Immature natural killer cell (primary cell): ENCODE results near the gene AMY1B. TPM values are rescaled to one million over a fixed set of nuclear protein-coding genes. Genes with fewer than 3 reads are reported as not detected.
"Not testable (repeated sequence)": the region's sequence is repeated elsewhere in the genome, so short reads cannot be mapped to it uniquely, and the experiment has no call there.

Experiments
- DNase-seq, 3 donors: peaks; one replicate each; pipeline ENCODE4 v3.0.0; 2022; ENCODE audit warnings: mixed read lengths in 1 of 3
- H3K27ac Mint-ChIP-seq, 6 donors: one replicate each; pipeline ENCODE4 v1.8.0; 2020; ENCODE audit warnings: mixed read lengths in 6 of 6, mild to moderate bottlenecking in 5 of 6, inconsistent platforms in 4 of 6, moderate library complexity in 3 of 6
- H3K27me3 Mint-ChIP-seq, 3 donors: one replicate each; pipeline ENCODE4 v1.8.0; 2020 to 2021; ENCODE audit warnings: low read depth in 3 of 3, mild to moderate bottlenecking in 3 of 3, mixed read lengths in 3 of 3, moderate library complexity in 3 of 3, inconsistent platforms in 1 of 3
- H3K36me3 Mint-ChIP-seq, 3 donors: one replicate each; pipeline ENCODE4 v1.8.0; 2020; ENCODE audit warnings: mixed read lengths in 3 of 3, inconsistent platforms in 2 of 3, mild to moderate bottlenecking in 2 of 3
- H3K4me1 Mint-ChIP-seq, 2 donors: one replicate each; pipeline ENCODE4 v1.8.0; 2020; ENCODE audit warnings: inconsistent platforms in 2 of 2, mild to moderate bottlenecking in 2 of 2, mixed read lengths in 2 of 2, moderate library complexity in 1 of 2
- H3K4me3 Mint-ChIP-seq, 5 donors: one replicate each; pipeline ENCODE4 v1.8.0; 2020; ENCODE audit warnings: mild to moderate bottlenecking in 5 of 5, mixed read lengths in 5 of 5, inconsistent platforms in 3 of 5, moderate library complexity in 3 of 5
- H3K9me3 Mint-ChIP-seq, 6 donors: one replicate each; pipeline ENCODE4 v1.8.0; 2020; ENCODE audit warnings: mild to moderate bottlenecking in 6 of 6, mixed read lengths in 6 of 6, inconsistent platforms in 4 of 6, moderate library complexity in 3 of 6
- polyA plus RNA-seq, 3 donors: library from polyadenylated mRNA; unstranded; fragments of 300-500 nt; fragmentation: Illumina TruSeq; gene quantifications; one replicate each; pipeline ENCODE4 v1.2.3, GENCODE V29; 2021

AMY1B gene
- polyA plus RNA-seq, 3 donors from 2014 or later = not detected

GRCh38 chr1:103650305-103650704 lies 45.7 kb downstream of the AMY1B start:
- not testable (repeated sequence) for H3K9me3 Mint-ChIP-seq, H3K27me3 Mint-ChIP-seq, H3K27ac Mint-ChIP-seq, H3K4me1 Mint-ChIP-seq, DNase-seq, H3K4me3 Mint-ChIP-seq, H3K36me3 Mint-ChIP-seq

GRCh38 chr1:103643908-103644307 lies 52.1 kb downstream of the AMY1B start:
- H3K4me1 Mint-ChIP-seq, H3K9me3 Mint-ChIP-seq, DNase-seq, H3K36me3 Mint-ChIP-seq, H3K27me3 Mint-ChIP-seq, H3K4me3 Mint-ChIP-seq, H3K27ac Mint-ChIP-seq: not testable (repeated sequence)

GRCh38 chr1:103641194-103641593 lies 54.8 kb downstream of the AMY1B start:
- H3K4me3 Mint-ChIP-seq, H3K4me1 Mint-ChIP-seq, H3K27me3 Mint-ChIP-seq, H3K36me3 Mint-ChIP-seq, H3K27ac Mint-ChIP-seq, H3K9me3 Mint-ChIP-seq, DNase-seq: not testable (repeated sequence)

Other genes with a start within 250 kb of the AMY1B start
- 10 to 100 TPM; 11.2 to 19.3 (median 11.7) TPM for gene RNPC3, start 170.5 kb downstream of the AMY1B start, polyA plus RNA-seq
- gene AMY2B, start 124.6 kb downstream of the AMY1B start, polyA plus RNA-seq = 1 to 10 TPM in 1 of 3 donors, under 1 TPM in 1, not detected in 1; 0.54 to 1.5 TPM
- gene AMY2A, start 78.8 kb downstream of the AMY1B start, polyA plus RNA-seq = not detected
- not detected for gene AMY1A, start 40.5 kb downstream of the AMY1B start, polyA plus RNA-seq
- not detected for gene AMY1C, start 53.7 kb upstream of the AMY1B start, polyA plus RNA-seq